AG10803 (cell line): ENCODE measurements around the gene HDAC9.
"Not testable (repeated sequence)": the region's sequence is repeated elsewhere in the genome, so short reads cannot be mapped to it uniquely, and the experiment has no call there.

ENCODE experiments used
- DNase-seq: peaks from one replicate; pipeline ENCODE4 v3.0.0; 2010; ENCODE audit warnings: low read depth
- H3K4me3 ChIP-seq: 2 replicates; pipeline ENCODE4 v1.5.1; 2011; ENCODE audit warnings: mild to moderate bottlenecking, low read length, control low read depth
- TF ChIP-seq, protein P1 (sequence below): conservative IDR thresholded peaks from 2 replicates; pipeline ENCODE4 v1.5.1; 2011; ENCODE audit warnings: mild to moderate bottlenecking, low read length, control low read depth, inconsistent platforms

HDAC9 gene

DNA sequence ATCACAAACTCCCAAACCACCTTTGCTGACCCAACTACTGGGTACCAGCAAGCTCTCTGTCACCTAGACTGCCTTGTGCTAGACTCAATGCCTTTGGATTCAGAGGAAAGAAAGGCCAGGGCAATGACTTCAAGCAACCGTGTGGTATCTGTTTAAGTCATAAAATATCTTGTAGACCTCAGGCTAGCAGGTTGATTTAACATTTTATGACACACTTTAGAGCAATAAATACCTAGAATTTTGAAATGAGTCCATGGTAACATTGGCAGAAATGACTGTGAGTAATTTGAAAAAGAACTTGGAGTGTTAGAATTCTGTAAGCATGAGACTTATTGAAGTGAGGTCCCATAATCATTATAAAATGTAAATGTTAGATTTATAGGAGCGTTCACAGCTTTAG is 534.7 kb downstream of the HDAC9 start:
- no peak overlapping the region for H3K4me3 ChIP-seq
- peak; percentile 66 for DNase-seq

GRCh38 chr7:19032942-19033341 is 537.4 kb downstream of the HDAC9 start:
- DNase-seq, H3K4me3 ChIP-seq: not testable (repeated sequence)

More for the DNA sequence above, 534.7 kb downstream of the HDAC9 start:
- TF ChIP-seq, protein P1, sequence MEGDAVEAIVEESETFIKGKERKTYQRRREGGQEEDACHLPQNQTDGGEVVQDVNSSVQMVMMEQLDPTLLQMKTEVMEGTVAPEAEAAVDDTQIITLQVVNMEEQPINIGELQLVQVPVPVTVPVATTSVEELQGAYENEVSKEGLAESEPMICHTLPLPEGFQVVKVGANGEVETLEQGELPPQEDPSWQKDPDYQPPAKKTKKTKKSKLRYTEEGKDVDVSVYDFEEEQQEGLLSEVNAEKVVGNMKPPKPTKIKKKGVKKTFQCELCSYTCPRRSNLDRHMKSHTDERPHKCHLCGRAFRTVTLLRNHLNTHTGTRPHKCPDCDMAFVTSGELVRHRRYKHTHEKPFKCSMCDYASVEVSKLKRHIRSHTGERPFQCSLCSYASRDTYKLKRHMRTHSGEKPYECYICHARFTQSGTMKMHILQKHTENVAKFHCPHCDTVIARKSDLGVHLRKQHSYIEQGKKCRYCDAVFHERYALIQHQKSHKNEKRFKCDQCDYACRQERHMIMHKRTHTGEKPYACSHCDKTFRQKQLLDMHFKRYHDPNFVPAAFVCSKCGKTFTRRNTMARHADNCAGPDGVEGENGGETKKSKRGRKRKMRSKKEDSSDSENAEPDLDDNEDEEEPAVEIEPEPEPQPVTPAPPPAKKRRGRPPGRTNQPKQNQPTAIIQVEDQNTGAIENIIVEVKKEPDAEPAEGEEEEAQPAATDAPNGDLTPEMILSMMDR, result no peak

DNA sequence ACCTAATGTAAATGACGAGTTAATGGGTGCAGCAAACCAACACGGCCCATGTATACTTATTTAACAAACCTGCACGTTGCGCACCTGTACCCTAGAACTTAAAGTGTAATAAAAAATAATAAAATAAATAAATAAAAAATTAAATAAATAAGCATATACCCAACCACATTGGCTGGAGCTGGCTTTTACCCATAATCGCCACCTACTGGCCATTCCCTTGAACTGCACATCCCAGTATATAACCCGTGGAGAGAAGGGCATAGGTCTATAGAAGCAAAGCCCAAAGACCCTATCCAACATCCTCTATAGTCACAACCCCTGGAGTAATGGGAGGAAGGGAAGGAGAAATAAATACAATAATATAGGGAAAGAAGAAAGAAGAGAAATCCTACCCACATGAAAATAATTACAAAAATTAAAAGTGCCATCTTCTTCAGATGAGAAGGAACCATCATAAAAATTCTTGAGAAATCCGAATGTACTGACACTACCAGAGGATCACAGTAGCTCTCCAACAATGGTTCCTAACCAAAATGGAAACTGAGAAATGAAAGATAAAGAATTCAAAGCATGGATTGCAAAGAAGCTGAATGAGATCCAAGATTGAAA is 556.3 kb downstream of the HDAC9 start:
- TF ChIP-seq, protein P1, result peak; percentile 58
- no peak overlapping the region for H3K4me3 ChIP-seq
- no peak for DNase-seq
